Neural progenitor cell (in vitro differentiated cells): ENCODE data around the gene R3HDM2. TPM values are rescaled to one million over a fixed set of nuclear protein-coding genes. Genes with fewer than 3 reads are reported as not detected.
"Not testable (repeated sequence)": the region's sequence is repeated elsewhere in the genome, so short reads cannot be mapped to it uniquely, and the experiment has no call there.

Experiments used
- DNase-seq: peaks from one replicate; pipeline ENCODE4 v3.0.0-alpha.2; 2016; ENCODE audit warnings: low spot score
- H2AFZ ChIP-seq: fragments of 200-600 bp; sonication (generic); replicated peaks from 2 replicates; pipeline ENCODE4 v1.6.1; 2016; ENCODE audit warnings: antibody characterized with exemption
- H3F3A ChIP-seq: fragments of 200-600 bp; sonication (generic); 2 replicates; pipeline ENCODE4 v1.6.1; 2016; ENCODE audit warnings: antibody characterized with exemption, low read depth
- H3K27ac ChIP-seq: fragments of 200-600 bp; sonication (generic); 2 replicates; pipeline ENCODE4 v1.5.1; 2016; ENCODE audit warnings: mild to moderate bottlenecking
- H3K27me3 ChIP-seq: fragments of 200-600 bp; sonication (generic); 2 replicates; pipeline ENCODE4 v1.6.1; 2016; ENCODE audit warnings: mild to moderate bottlenecking, moderate library complexity
- H3K36me3 ChIP-seq: fragments of 200-600 bp; sonication (generic); 2 replicates; pipeline ENCODE4 v1.5.1; 2016
- H3K4me1 ChIP-seq: fragments of 200-600 bp; sonication (generic); 2 replicates; pipeline ENCODE4 v1.6.1; 2016; ENCODE audit warnings: mixed run types
- H3K4me2 ChIP-seq: fragments of 200-600 bp; sonication (generic); 2 replicates; pipeline ENCODE4 v1.6.1; 2016
- H3K4me3 ChIP-seq: fragments of 200-600 bp; sonication (generic); 2 replicates; pipeline ENCODE4 v1.5.1; 2016
- H3K79me2 ChIP-seq: fragments of 200-600 bp; sonication (generic); 2 replicates; pipeline ENCODE4 v1.6.1; 2016; ENCODE audit warnings: low read depth
- H3K9ac ChIP-seq: fragments of 200-600 bp; sonication (generic); 2 replicates; pipeline ENCODE4 v1.6.1; 2016
- H3K9me3 ChIP-seq: fragments of 200-600 bp; sonication (generic); 2 replicates; pipeline ENCODE4 v1.5.1; 2016; ENCODE audit warnings: low read depth
- H4K20me1 ChIP-seq: fragments of 200-600 bp; sonication (generic); 2 replicates; pipeline ENCODE4 v1.6.1; 2016; ENCODE audit warnings: low read depth
- H3K27ac Mint-ChIP-seq: 3 replicates; pipeline ENCODE4 v1.8.0; 2021; ENCODE audit warnings: mixed read lengths
- H3K27me3 Mint-ChIP-seq: 2 replicates; pipeline ENCODE4 v1.8.0; 2022; ENCODE audit warnings: low read depth, mild to moderate bottlenecking, inconsistent platforms, moderate library complexity, mixed read lengths; ENCODE audit not compliant: insufficient read depth
- H3K36me3 Mint-ChIP-seq: 3 replicates; pipeline ENCODE4 v1.8.0; 2021; ENCODE audit warnings: mixed read lengths
- H3K4me1 Mint-ChIP-seq: 3 replicates; pipeline ENCODE4 v1.8.0; 2021; ENCODE audit warnings: mixed read lengths
- H3K4me3 Mint-ChIP-seq: 3 replicates; pipeline ENCODE4 v1.8.0; 2021; ENCODE audit warnings: mild to moderate bottlenecking, moderate library complexity, mixed read lengths
- H3K9me3 Mint-ChIP-seq: 3 replicates; pipeline ENCODE4 v1.8.0; 2020; ENCODE audit warnings: mixed read lengths
- EZH2 ChIP-seq: fragments of 200-600 bp; sonication (generic); IDR thresholded peaks from 2 replicates; pipeline ENCODE4 v1.6.1; 2017; ENCODE audit warnings: antibody characterized with exemption, mild to moderate bottlenecking, moderate library complexity
- EZH2phosphoT487 ChIP-seq: fragments of 200-600 bp; sonication (generic); IDR thresholded peaks from 2 replicates; pipeline ENCODE4 v1.6.1; 2017; ENCODE audit warnings: antibody characterized with exemption
- total RNA-seq: library from RNA; depleted of rRNA; stranded (reverse); fragments of >200 nt; gene quantifications from 2 replicates; pipeline ENCODE4 v1.2.3, GENCODE V29; 2015; ENCODE audit warnings: low replicate concordance
- TF ChIP-seq, protein P1 (sequence below): fragments of 200-600 bp; sonication (generic); IDR thresholded peaks from 2 replicates; pipeline ENCODE4 v1.5.1; 2017; ENCODE audit warnings: antibody characterized with exemption, mild to moderate bottlenecking

The R3HDM2 gene
- total RNA-seq, 1 donor from 2014 or later = 40.0 TPM

DNA sequence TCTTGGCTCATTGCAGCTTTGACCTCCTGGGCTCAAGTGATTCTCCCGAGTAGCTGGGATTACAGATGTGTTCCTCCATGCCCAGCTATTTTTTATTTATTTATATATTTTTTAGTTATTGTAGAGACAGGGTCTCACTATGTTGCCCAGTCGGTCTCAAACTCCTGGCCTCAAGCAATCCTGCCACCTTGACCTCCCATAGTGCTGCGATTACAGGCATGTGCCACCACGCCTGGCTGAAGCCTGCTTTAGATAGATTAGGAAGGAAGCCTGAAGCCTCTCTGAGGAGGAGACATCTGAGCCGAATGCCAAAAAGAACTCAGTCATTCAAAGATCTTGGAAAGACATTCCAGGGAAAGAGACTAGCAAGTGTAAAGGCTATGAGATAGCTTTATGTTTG, 13.9 kb upstream of the R3HDM2 start:
- no peaks in the 10 kb centered on the region for H3F3A ChIP-seq
- no peak overlapping the region for H3K4me2 ChIP-seq
- no peak overlapping the region for H3K9ac ChIP-seq
- no peaks in the 10 kb centered on the region for H3K9me3 ChIP-seq
- TF ChIP-seq, protein P1, sequence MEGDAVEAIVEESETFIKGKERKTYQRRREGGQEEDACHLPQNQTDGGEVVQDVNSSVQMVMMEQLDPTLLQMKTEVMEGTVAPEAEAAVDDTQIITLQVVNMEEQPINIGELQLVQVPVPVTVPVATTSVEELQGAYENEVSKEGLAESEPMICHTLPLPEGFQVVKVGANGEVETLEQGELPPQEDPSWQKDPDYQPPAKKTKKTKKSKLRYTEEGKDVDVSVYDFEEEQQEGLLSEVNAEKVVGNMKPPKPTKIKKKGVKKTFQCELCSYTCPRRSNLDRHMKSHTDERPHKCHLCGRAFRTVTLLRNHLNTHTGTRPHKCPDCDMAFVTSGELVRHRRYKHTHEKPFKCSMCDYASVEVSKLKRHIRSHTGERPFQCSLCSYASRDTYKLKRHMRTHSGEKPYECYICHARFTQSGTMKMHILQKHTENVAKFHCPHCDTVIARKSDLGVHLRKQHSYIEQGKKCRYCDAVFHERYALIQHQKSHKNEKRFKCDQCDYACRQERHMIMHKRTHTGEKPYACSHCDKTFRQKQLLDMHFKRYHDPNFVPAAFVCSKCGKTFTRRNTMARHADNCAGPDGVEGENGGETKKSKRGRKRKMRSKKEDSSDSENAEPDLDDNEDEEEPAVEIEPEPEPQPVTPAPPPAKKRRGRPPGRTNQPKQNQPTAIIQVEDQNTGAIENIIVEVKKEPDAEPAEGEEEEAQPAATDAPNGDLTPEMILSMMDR = no peak
- TF ChIP-seq EZH2phosphoT487 (no peak), EZH2 (no peak)
- H3K27ac Mint-ChIP-seq = no peak overlapping the region
- H3K36me3 Mint-ChIP-seq = no peaks in the 10 kb centered on the region
- H4K20me1 ChIP-seq = no peaks in the 10 kb centered on the region
- peaks cover 7% of the 10 kb centered on the region for H3K9me3 Mint-ChIP-seq
- H3K79me2 ChIP-seq = no peaks in the 10 kb centered on the region
- no peak for DNase-seq
- H3K36me3 ChIP-seq = no peaks in the 10 kb centered on the region
- H3K4me1 ChIP-seq = no peaks in the 10 kb centered on the region
- H3K27me3 Mint-ChIP-seq = peaks cover 4% of the 10 kb centered on the region
- no peak overlapping the region for H3K27ac ChIP-seq
- no peak overlapping the region for H3K4me3 Mint-ChIP-seq
- H3K27me3 ChIP-seq = no peaks in the 10 kb centered on the region
- H2AFZ ChIP-seq = no peak overlapping the region
- H3K4me3 ChIP-seq = no peak overlapping the region
- no peaks in the 10 kb centered on the region for H3K4me1 Mint-ChIP-seq

DNA sequence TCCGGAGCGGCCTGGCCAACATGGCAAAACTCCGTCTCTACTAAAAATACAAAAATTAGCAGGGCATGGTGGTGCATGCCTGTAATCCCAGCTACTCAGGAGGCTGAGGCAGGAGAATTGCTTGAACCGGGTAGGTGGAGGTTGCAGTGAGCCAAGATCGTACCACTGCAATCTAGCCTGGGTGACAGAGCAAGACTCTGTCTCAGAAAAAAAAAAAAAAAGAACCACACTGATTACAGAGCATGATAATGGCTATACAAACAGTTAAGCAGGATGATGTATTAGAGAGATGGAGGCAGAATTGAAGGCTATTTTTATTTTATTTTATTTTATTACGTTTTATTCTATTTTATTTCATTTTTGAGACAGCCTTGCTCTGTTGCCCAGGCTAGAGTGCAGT, 13.5 kb upstream of the R3HDM2 start:
- not testable (repeated sequence) for H3K9me3 Mint-ChIP-seq, H3K27ac ChIP-seq, H3K9me3 ChIP-seq, H3K4me1 Mint-ChIP-seq, H3K27me3 Mint-ChIP-seq, H3K4me1 ChIP-seq, H3K79me2 ChIP-seq, H2AFZ ChIP-seq, H3K36me3 Mint-ChIP-seq, DNase-seq, H3K27me3 ChIP-seq, H3K36me3 ChIP-seq, H3K4me3 ChIP-seq, H4K20me1 ChIP-seq, H3K4me2 ChIP-seq, H3K9ac ChIP-seq, H3K4me3 Mint-ChIP-seq, H3K27ac Mint-ChIP-seq, H3F3A ChIP-seq

DNA sequence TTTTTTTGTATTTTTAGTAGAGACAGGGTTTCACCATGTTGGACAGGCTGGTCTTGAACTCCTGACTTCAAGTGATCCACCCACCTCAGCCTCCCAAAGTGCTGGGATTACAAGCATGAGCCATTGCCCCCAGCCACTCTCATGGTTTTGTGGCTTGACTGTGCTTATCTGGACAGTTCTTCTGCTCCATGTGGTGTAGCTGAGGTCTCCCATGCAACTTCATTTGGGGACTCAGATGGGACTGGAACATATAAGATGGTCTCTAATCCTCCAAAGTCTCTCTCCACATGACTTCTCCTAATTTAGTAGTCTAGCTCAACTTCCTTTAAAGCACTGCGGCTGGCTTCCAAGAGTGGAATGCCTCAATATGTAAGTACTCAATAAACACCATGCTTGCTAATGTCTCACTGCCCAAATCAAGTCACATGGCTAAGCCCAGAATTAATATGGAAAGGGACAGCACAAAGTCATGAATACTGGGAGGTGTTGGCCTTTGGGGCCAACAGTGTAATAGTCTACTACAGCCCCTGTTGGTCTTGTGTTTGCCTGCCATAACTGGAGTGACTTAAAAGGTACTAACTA, 11.1 kb upstream of the R3HDM2 start:
- Histone ChIP-seq H3K4me2 (no peak overlapping the region), H3K27ac (no peak overlapping the region), H3K9me3 (no peaks in the 10 kb centered on the region), H3K79me2 (no peaks in the 10 kb centered on the region), H3K4me1 (no peaks in the 10 kb centered on the region), H3K36me3 (no peaks in the 10 kb centered on the region), H3K4me3 (no peak overlapping the region), H3F3A (no peaks in the 10 kb centered on the region), H2AFZ (no peak overlapping the region), H3K27me3 (no peaks in the 10 kb centered on the region), H3K9ac (no peak overlapping the region), H4K20me1 (no peaks in the 10 kb centered on the region)
- Mint-ChIP-seq H3K27me3 (peaks cover 6% of the 10 kb centered on the region), H3K27ac (no peak overlapping the region), H3K4me3 (no peak overlapping the region), H3K36me3 (no peaks in the 10 kb centered on the region), H3K9me3 (peaks cover 7% of the 10 kb centered on the region), H3K4me1 (no peaks in the 10 kb centered on the region)
- no peak for TF ChIP-seq EZH2
- TF ChIP-seq, protein P1 = no peak
- TF ChIP-seq EZH2phosphoT487 = no peak
- no peak for DNase-seq

DNA sequence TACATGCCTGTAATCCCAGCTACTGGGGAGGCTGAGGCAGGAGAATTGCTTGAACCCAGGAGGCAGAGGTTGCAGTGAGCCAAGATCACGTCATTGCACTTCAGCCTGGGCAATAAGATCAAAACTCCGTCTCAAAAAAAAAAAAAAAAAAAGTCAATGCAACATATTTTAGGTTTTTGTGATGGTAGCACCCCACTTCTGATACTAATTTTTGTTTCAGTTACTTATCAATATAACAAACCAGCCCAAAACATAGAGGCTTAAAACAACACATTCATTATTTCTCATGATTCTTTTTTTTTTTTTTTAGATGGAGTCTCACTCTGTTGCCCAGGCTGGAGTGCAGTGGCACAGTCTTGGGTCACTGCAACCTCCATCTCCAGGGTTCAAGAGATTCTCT, 10.6 kb upstream of the R3HDM2 start:
- not testable (repeated sequence) for H3K9me3 Mint-ChIP-seq, H3K36me3 ChIP-seq, DNase-seq

More for the DNA sequence above, 10.6 kb upstream of the R3HDM2 start:
- not testable (repeated sequence) for H3K9me3 ChIP-seq, H4K20me1 ChIP-seq, H3F3A ChIP-seq, H3K79me2 ChIP-seq, H3K4me1 ChIP-seq, H3K27ac Mint-ChIP-seq, H3K27me3 Mint-ChIP-seq, H3K4me1 Mint-ChIP-seq, H3K4me2 ChIP-seq, H3K27ac ChIP-seq, H3K36me3 Mint-ChIP-seq, H3K4me3 ChIP-seq, H3K4me3 Mint-ChIP-seq, H2AFZ ChIP-seq, H3K9ac ChIP-seq, H3K27me3 ChIP-seq
